NOMO-1 treated with DMSO at 0.1 percent for 48 hours (cell line): ENCODE results near the gene ZFP36L2.

Experiments used
- DNase-seq: peaks from one replicate; lab custom pipeline; 2025; ENCODE audit not compliant: unreplicated experiment; lab: John Stamatoyannopoulos, UW

Gene ZFP36L2

GRCh38 chr2:43210467-43211303 lies 15.7 kb downstream of the ZFP36L2 start:
- peak; percentile 90 for DNase-seq

GRCh38 chr2:43210125-43210466 lies 16.3 kb downstream of the ZFP36L2 start:
- no peak for DNase-seq

- DNase-seq = no peak
Observed at GRCh38 chr2:43209204-43209717, 17.1 kb downstream of the ZFP36L2 start.

GRCh38 chr2:43207553-43208300 lies 18.7 kb downstream of the ZFP36L2 start:
- no peak for DNase-seq

- DNase-seq = no peak
Observed at GRCh38 chr2:43206602-43207001, 19.8 kb downstream of the ZFP36L2 start.

GRCh38 chr2:43203373-43203772 lies 23.0 kb downstream of the ZFP36L2 start:
- DNase-seq = no peak

- DNase-seq = no peak
Observed at GRCh38 chr2:43202289-43202688, 24.1 kb downstream of the ZFP36L2 start.

- no peak for DNase-seq
Observed at GRCh38 chr2:43201497-43201896, 24.9 kb downstream of the ZFP36L2 start.

GRCh38 chr2:43201016-43201415 lies 25.4 kb downstream of the ZFP36L2 start:
- no peak for DNase-seq

GRCh38 chr2:43199492-43200488 lies 26.6 kb downstream of the ZFP36L2 start:
- DNase-seq = no peak

GRCh38 chr2:43198263-43198662 lies 28.1 kb downstream of the ZFP36L2 start:
- no peak for DNase-seq

- DNase-seq = no peak
Observed at GRCh38 chr2:43197588-43197896, 28.9 kb downstream of the ZFP36L2 start.

GRCh38 chr2:43196768-43197587 lies 29.4 kb downstream of the ZFP36L2 start:
- no peak for DNase-seq

GRCh38 chr2:43194121-43194869 lies 32.1 kb downstream of the ZFP36L2 start:
- no peak for DNase-seq

GRCh38 chr2:43193652-43194120 lies 32.7 kb downstream of the ZFP36L2 start:
- no peak for DNase-seq

GRCh38 chr2:43192744-43193651 lies 33.4 kb downstream of the ZFP36L2 start:
- no peak for DNase-seq

- DNase-seq = no peak
Observed at GRCh38 chr2:43191947-43192516, 34.4 kb downstream of the ZFP36L2 start.
